Astrocyte (in vitro differentiated cells and primary cell): ENCODE measurements around the gene PCDHGC3. TPM values are rescaled to one million over a fixed set of nuclear protein-coding genes. Genes with fewer than 3 reads are reported as not detected.

Source experiments
- DNase-seq: peaks from one replicate; pipeline ENCODE4 v3.0.0-alpha.2; 2010; ENCODE audit warnings: low read depth
- FAIRE-seq: peaks from 2 replicates; lab custom pipeline; 2011; peaks lifted over from hg19 to GRCh38; lab: Jason Lieb, UNC
- H2AFZ ChIP-seq: 2 replicates; pipeline ENCODE4 v1.6.0; 2012; ENCODE audit warnings: low read depth, low read length, inconsistent platforms
- H3K27ac ChIP-seq: 2 replicates; pipeline ENCODE4 v1.5.1; 2011; ENCODE audit warnings: low read depth, low read length, inconsistent platforms
- H3K27me3 ChIP-seq: 2 replicates; pipeline ENCODE4 v1.6.0; 2011; ENCODE audit warnings: low read length, inconsistent platforms; ENCODE audit not compliant: insufficient read depth
- H3K36me3 ChIP-seq: 2 replicates; pipeline ENCODE4 v1.5.1; 2011; ENCODE audit warnings: low read length, inconsistent platforms; ENCODE audit not compliant: insufficient read depth
- H3K4me1 ChIP-seq: 2 replicates; pipeline ENCODE4 v1.5.1; 2011; ENCODE audit warnings: low read length, inconsistent platforms; ENCODE audit not compliant: insufficient read depth
- H3K4me2 ChIP-seq: 2 replicates; pipeline ENCODE4 v1.6.0; 2012; ENCODE audit warnings: low read length, inconsistent platforms
- H3K4me3 ChIP-seq: 2 replicates; pipeline ENCODE4 v1.5.1; 2011; ENCODE audit warnings: low read depth, mild to moderate bottlenecking, low read length, inconsistent platforms; ENCODE audit not compliant: insufficient read depth
- H3K79me2 ChIP-seq: 2 replicates; pipeline ENCODE4 v1.6.0; 2012; ENCODE audit warnings: mild to moderate bottlenecking, low read length, inconsistent platforms; ENCODE audit not compliant: insufficient read depth
- H3K9ac ChIP-seq: 2 replicates; pipeline ENCODE4 v1.6.0; 2012; ENCODE audit warnings: mild to moderate bottlenecking, low read length, inconsistent platforms
- H3K9me3 ChIP-seq: 2 replicates; pipeline ENCODE4 v1.5.1; 2012; ENCODE audit warnings: low read depth, mild to moderate bottlenecking, low read length, inconsistent platforms; ENCODE audit not compliant: insufficient read depth
- H4K20me1 ChIP-seq: 2 replicates; pipeline ENCODE4 v1.6.0; 2012; ENCODE audit warnings: low read length, inconsistent platforms; ENCODE audit not compliant: insufficient read depth
- H3K27ac Mint-ChIP-seq: one replicate; pipeline ENCODE4 v1.8.0; 2021; ENCODE audit warnings: mild to moderate bottlenecking, mixed read lengths; ENCODE audit not compliant: unreplicated experiment
- H3K27me3 Mint-ChIP-seq: one replicate; pipeline ENCODE4 v1.8.0; 2021; ENCODE audit warnings: low read depth, mixed read lengths; ENCODE audit not compliant: unreplicated experiment
- H3K36me3 Mint-ChIP-seq: one replicate; pipeline ENCODE4 v1.8.0; 2021; ENCODE audit warnings: low read depth, mixed read lengths; ENCODE audit not compliant: unreplicated experiment
- H3K4me1 Mint-ChIP-seq: one replicate; pipeline ENCODE4 v1.8.0; 2021; ENCODE audit warnings: low read depth, mixed read lengths; ENCODE audit not compliant: unreplicated experiment
- H3K4me3 Mint-ChIP-seq: one replicate; pipeline ENCODE4 v1.8.0; 2021; ENCODE audit warnings: mild to moderate bottlenecking, moderate library complexity, mixed read lengths; ENCODE audit not compliant: unreplicated experiment
- H3K9me3 Mint-ChIP-seq: one replicate; pipeline ENCODE4 v1.8.0; 2021; ENCODE audit warnings: mild to moderate bottlenecking, mixed read lengths; ENCODE audit not compliant: unreplicated experiment
- EZH2 ChIP-seq: IDR thresholded peaks from 2 replicates; pipeline ENCODE4 v1.6.1; 2012; ENCODE audit warnings: mild to moderate bottlenecking, low read length, inconsistent platforms; ENCODE audit not compliant: insufficient read depth
- total RNA-seq: library from RNA; stranded (reverse); gene quantifications from 2 replicates; pipeline ENCODE4 v1.2.1, GENCODE V29; 2021
- TF ChIP-seq, protein P1 (sequence below): IDR thresholded peaks from 2 replicates; pipeline ENCODE4 v1.5.1; 2011; ENCODE audit warnings: low read depth, mild to moderate bottlenecking, inconsistent platforms, low read length, moderate library complexity; ENCODE audit not compliant: insufficient read depth

Gene PCDHGC3
- total RNA-seq, 1 donor from 2014 or later = 84.7 TPM

DNA sequence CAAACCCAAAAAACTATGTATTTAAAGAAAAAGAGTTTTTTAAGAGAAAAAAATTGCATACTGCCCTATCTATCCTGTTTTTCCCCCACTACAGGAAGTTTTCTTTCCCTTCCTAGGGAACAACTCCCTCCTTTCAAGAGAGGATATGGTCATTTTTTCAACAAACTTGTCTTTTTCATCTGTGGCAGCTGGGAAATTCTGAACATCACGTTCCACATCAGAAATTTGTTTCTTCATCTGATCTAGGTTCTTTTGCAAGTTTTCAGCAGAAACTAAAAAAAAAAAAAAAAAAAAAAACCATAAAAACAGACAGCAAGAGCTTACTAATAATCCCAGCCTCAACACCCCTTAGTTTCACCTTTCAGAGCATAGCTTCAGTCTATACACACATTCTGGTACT lies 51.7 kb downstream of the PCDHGC3 start:
- Histone ChIP-seq H4K20me1 (no peaks in the 10 kb centered on the region), H3K9me3 (no peaks in the 10 kb centered on the region), H3K4me3 (no peak overlapping the region), H2AFZ (no peak overlapping the region), H3K4me1 (peaks cover 43% of the 10 kb centered on the region), H3K36me3 (peaks cover 14% of the 10 kb centered on the region), H3K27ac (no peak overlapping the region), H3K4me2 (no peak overlapping the region), H3K79me2 (peaks cover 5% of the 10 kb centered on the region), H3K27me3 (no peaks in the 10 kb centered on the region), H3K9ac (no peak overlapping the region)
- Mint-ChIP-seq H3K4me1 (peaks cover 37% of the 10 kb centered on the region), H3K27me3 (no peaks in the 10 kb centered on the region), H3K27ac (no peak overlapping the region), H3K36me3 (peaks cover 13% of the 10 kb centered on the region), H3K9me3 (no peaks in the 10 kb centered on the region), H3K4me3 (no peak overlapping the region)
- DNase-seq = no peak
- no peak for FAIRE-seq
- TF ChIP-seq EZH2 = no peak
- TF ChIP-seq, protein P1, sequence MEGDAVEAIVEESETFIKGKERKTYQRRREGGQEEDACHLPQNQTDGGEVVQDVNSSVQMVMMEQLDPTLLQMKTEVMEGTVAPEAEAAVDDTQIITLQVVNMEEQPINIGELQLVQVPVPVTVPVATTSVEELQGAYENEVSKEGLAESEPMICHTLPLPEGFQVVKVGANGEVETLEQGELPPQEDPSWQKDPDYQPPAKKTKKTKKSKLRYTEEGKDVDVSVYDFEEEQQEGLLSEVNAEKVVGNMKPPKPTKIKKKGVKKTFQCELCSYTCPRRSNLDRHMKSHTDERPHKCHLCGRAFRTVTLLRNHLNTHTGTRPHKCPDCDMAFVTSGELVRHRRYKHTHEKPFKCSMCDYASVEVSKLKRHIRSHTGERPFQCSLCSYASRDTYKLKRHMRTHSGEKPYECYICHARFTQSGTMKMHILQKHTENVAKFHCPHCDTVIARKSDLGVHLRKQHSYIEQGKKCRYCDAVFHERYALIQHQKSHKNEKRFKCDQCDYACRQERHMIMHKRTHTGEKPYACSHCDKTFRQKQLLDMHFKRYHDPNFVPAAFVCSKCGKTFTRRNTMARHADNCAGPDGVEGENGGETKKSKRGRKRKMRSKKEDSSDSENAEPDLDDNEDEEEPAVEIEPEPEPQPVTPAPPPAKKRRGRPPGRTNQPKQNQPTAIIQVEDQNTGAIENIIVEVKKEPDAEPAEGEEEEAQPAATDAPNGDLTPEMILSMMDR = no peak

Other genes with a start within 250 kb of the PCDHGC3 start
- gene PCDHB15, start 230.6 kb upstream of the PCDHGC3 start, total RNA-seq = 1.3 and 1.6 TPM in 2 replicates
- gene SLC25A2, start 171.9 kb upstream of the PCDHGC3 start, total RNA-seq = 0.19 and 0.25 TPM in 2 replicates
- 95.1 and 102 TPM in 2 replicates for gene TAF7, start 155.2 kb upstream of the PCDHGC3 start, total RNA-seq
- 0.17 and 0.27 TPM in 2 replicates for gene PCDHGA1, start 145.5 kb upstream of the PCDHGC3 start, total RNA-seq
- gene PCDHGA2, start 137.2 kb upstream of the PCDHGC3 start, total RNA-seq = 0.14 and 0.17 TPM in 2 replicates
- gene PCDHGA3, start 132.1 kb upstream of the PCDHGC3 start, total RNA-seq = 0.14 and 0.17 TPM in 2 replicates
- 1.0 and 1.5 TPM in 2 replicates for gene PCDHGB1, start 125.9 kb upstream of the PCDHGC3 start, total RNA-seq
- 0.48 and 0.50 TPM in 2 replicates for gene PCDHGA4, start 120.9 kb upstream of the PCDHGC3 start, total RNA-seq
- 1.4 TPM in 2 replicates for gene PCDHGB2, start 116.0 kb upstream of the PCDHGC3 start, total RNA-seq
- 0.29 and 0.30 TPM in 2 replicates for gene PCDHGA5, start 111.8 kb upstream of the PCDHGC3 start, total RNA-seq
- gene PCDHGB3, start 105.7 kb upstream of the PCDHGC3 start, total RNA-seq = 0.10 and 0.14 TPM in 2 replicates
- 0.22 and 0.41 TPM in 2 replicates for gene PCDHGA6, start 102.1 kb upstream of the PCDHGC3 start, total RNA-seq
- 0.57 and 0.62 TPM in 2 replicates for gene PCDHGA7, start 93.2 kb upstream of the PCDHGC3 start, total RNA-seq
- gene PCDHGB4, start 88.3 kb upstream of the PCDHGC3 start, total RNA-seq = 13.6 and 15.7 TPM in 2 replicates
- 1.0 and 1.2 TPM in 2 replicates for gene PCDHGA8, start 83.3 kb upstream of the PCDHGC3 start, total RNA-seq
- 1.1 and 2.1 TPM in 2 replicates for gene PCDHGB5, start 78.0 kb upstream of the PCDHGC3 start, total RNA-seq
- 0.73 and 0.87 TPM in 2 replicates for gene PCDHGA9, start 73.2 kb upstream of the PCDHGC3 start, total RNA-seq
- gene PCDHGB6, start 67.9 kb upstream of the PCDHGC3 start, total RNA-seq = 18.4 and 19.9 TPM in 2 replicates
- gene PCDHGA10, start 63.0 kb upstream of the PCDHGC3 start, total RNA-seq = 34.0 and 41.6 TPM in 2 replicates
- 22.4 and 26.1 TPM in 2 replicates for gene PCDHGB7, start 58.3 kb upstream of the PCDHGC3 start, total RNA-seq
- 5.3 and 5.8 TPM in 2 replicates for gene PCDHGA11, start 54.9 kb upstream of the PCDHGC3 start, total RNA-seq
- gene PCDHGA12, start 45.5 kb upstream of the PCDHGC3 start, total RNA-seq = 1.2 and 1.6 TPM in 2 replicates
- 6.6 and 7.4 TPM in 2 replicates for gene PCDHGC4, start 9.1 kb downstream of the PCDHGC3 start, total RNA-seq
- gene PCDHGC5, start 13.1 kb downstream of the PCDHGC3 start, total RNA-seq = 7.7 and 10.9 TPM in 2 replicates
- gene DIAPH1, start 143.0 kb downstream of the PCDHGC3 start, total RNA-seq = 63.5 and 78.8 TPM in 2 replicates
- gene HDAC3, start 160.9 kb downstream of the PCDHGC3 start, total RNA-seq = 60.7 and 63.8 TPM in 2 replicates
- gene RELL2, start 161.0 kb downstream of the PCDHGC3 start, total RNA-seq = 12.2 and 12.9 TPM in 2 replicates
- gene FCHSD1, start 175.5 kb downstream of the PCDHGC3 start, total RNA-seq = 39.4 and 40.6 TPM in 2 replicates
- 14.9 and 17.4 TPM in 2 replicates for gene ARAP3, start 206.3 kb downstream of the PCDHGC3 start, total RNA-seq